HFFc6 (cell line): ENCODE results near the gene GALNT18. TPM values are rescaled to one million over a fixed set of nuclear protein-coding genes. Genes with fewer than 3 reads are reported as not detected.

Experiments
- DNase-seq: peaks from one replicate; pipeline ENCODE4 v3.0.0-alpha.2; 2018
- H3K27ac Mint-ChIP-seq: 2 replicates; pipeline ENCODE4 v1.8.0; 2020; ENCODE audit warnings: mild to moderate bottlenecking, mixed read lengths
- H3K27me3 Mint-ChIP-seq: 2 replicates; pipeline ENCODE4 v1.8.0; 2021; ENCODE audit warnings: mild to moderate bottlenecking, moderate library complexity, mixed read lengths; ENCODE audit not compliant: insufficient read depth
- H3K36me3 Mint-ChIP-seq: 2 replicates; pipeline ENCODE4 v1.8.0; 2021; ENCODE audit warnings: low read depth, mixed read lengths
- H3K4me1 Mint-ChIP-seq: 2 replicates; pipeline ENCODE4 v1.8.0; 2020; ENCODE audit warnings: low read depth, mixed read lengths
- H3K4me3 Mint-ChIP-seq: 2 replicates; pipeline ENCODE4 v1.8.0; 2020; ENCODE audit warnings: mild to moderate bottlenecking, moderate library complexity, mixed read lengths
- H3K9me3 Mint-ChIP-seq: 2 replicates; pipeline ENCODE4 v1.8.0; 2020; ENCODE audit warnings: mild to moderate bottlenecking, mixed read lengths
- CTCF ChIP-seq: fragments of 200-600 bp; sonication (generic); IDR thresholded peaks from 2 replicates; pipeline ENCODE4 v1.5.0; 2021; ENCODE audit warnings: antibody characterized with exemption, mild to moderate bottlenecking
- total RNA-seq, 6 experiments: library from RNA; stranded (reverse); fragmentation: NEBNext Ultra II Directional; extraction: Animal tissue kit (Norgen Biotek cat#: 25700); gene quantifications; 2 replicates in 1 of 6; 3 replicates in 5 of 6; pipeline ENCODE4 v1.2.3, GENCODE V29; 2021

GALNT18 gene
- total RNA-seq, 6 experiments from 2014 or later = 2.7 to 13.7 (median 12.4) TPM

DNA sequence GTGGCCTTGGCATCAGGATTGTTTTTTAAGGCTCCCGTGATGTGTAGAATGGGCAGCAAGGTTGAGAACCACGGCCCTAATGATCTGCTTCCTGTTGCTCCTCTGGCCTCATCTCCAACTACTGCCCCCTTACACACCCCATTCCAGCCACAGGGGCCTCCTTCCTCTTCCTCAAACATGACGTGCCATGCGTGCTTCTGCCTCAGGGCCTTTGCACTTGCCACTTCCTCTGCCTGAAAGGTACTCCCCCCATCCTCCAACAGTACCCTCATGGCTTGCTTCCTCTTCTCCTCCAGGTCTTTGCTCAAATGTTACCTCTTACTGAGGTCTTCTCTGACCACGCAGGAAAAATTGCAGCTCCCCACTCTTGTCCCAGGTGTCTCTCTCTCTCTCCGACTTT, 174.8 kb downstream of the GALNT18 start:
- Mint-ChIP-seq H3K27ac (no peak overlapping the region), H3K36me3 (peaks cover 7% of the 10 kb centered on the region), H3K27me3 (no peaks in the 10 kb centered on the region; the same call in 1 of the 2 replicates), H3K4me1 (peaks cover 55% of the 10 kb centered on the region), H3K9me3 (no peaks in the 10 kb centered on the region), H3K4me3 (no peak overlapping the region)
- no peak for DNase-seq
- no peak for TF ChIP-seq CTCF

GRCh38 chr11:11446564-11446963, 175.2 kb downstream of the GALNT18 start:
- no peak for TF ChIP-seq CTCF
- Mint-ChIP-seq H3K27ac (no peak overlapping the region), H3K9me3 (no peaks in the 10 kb centered on the region), H3K4me1 (peaks cover 51% of the 10 kb centered on the region), H3K4me3 (no peak overlapping the region), H3K36me3 (peaks cover 7% of the 10 kb centered on the region), H3K27me3 (no peaks in the 10 kb centered on the region; the same call in 1 of the 2 replicates)
- DNase-seq = no peak

GRCh38 chr11:11445441-11446185, 176.2 kb downstream of the GALNT18 start:
- Mint-ChIP-seq H3K36me3 (peaks cover 7% of the 10 kb centered on the region), H3K4me3 (no peak overlapping the region), H3K27ac (no peak overlapping the region), H3K9me3 (no peaks in the 10 kb centered on the region), H3K4me1 (peaks cover 42% of the 10 kb centered on the region), H3K27me3 (no peaks in the 10 kb centered on the region; the same call in 1 of the 2 replicates)
- no peak for DNase-seq
- TF ChIP-seq CTCF = no peak

- no peak overlapping the region for H3K4me3 Mint-ChIP-seq
- no peaks in the 10 kb centered on the region for H3K9me3 Mint-ChIP-seq
- DNase-seq = no peak
- no peak for TF ChIP-seq CTCF
- H3K36me3 Mint-ChIP-seq = peaks cover 7% of the 10 kb centered on the region
- H3K27ac Mint-ChIP-seq = peak overlapping the region; percentile 10; the same call in 1 of the 2 replicates
- no peaks in the 10 kb centered on the region; the same call in 1 of the 2 replicates for H3K27me3 Mint-ChIP-seq
- peaks cover 38% of the 10 kb centered on the region for H3K4me1 Mint-ChIP-seq
Measured at GRCh38 chr11:11444804-11445131, 177.0 kb downstream of the GALNT18 start.

DNA sequence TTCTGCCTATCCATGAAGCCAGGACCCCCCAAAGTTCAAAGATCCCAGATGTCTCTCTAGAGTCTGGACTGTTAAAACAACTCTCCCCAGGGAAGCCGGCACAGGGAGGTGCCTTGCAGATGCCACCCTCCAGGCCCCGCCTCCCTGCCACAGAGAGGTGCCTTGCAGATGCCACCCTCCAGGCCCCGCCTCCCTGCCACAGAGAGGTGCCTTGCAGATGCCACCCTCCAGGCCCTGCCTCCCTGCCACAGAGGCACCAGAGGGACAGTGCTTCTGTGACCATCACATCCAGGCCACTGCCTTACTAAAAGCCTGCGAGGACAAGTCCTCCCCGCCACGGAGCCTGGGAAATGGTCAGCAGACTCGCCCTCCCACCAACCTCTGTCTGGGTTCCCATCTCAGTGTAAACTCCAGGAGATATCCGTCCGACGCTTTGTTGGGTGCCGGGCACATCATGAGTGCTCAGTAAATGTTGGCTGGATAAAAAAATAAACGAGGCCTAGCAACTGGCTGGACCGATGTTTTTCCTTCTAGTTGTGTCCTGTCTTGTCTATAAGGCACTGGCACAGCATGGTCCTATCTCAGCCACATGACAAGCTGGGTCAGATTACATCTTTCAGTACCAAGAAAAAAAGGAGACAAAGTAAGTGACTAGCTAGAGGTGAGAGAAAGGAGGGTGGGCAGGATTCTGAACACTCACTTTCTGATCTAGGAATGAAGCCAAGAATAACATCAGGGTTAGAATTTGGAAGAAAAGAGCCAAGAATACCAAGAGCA, 177.6 kb downstream of the GALNT18 start:
- H3K27ac Mint-ChIP-seq = peak overlapping the region; percentile 10; the same call in 1 of the 2 replicates
- H3K4me3 Mint-ChIP-seq = no peak overlapping the region
- H3K36me3 Mint-ChIP-seq = peaks cover 7% of the 10 kb centered on the region
- TF ChIP-seq CTCF = no peak
- H3K4me1 Mint-ChIP-seq = peaks cover 34% of the 10 kb centered on the region
- DNase-seq = peak; percentile 8
- H3K27me3 Mint-ChIP-seq = no peaks in the 10 kb centered on the region; the same call in 1 of the 2 replicates
- no peaks in the 10 kb centered on the region for H3K9me3 Mint-ChIP-seq
